HEK293 (cell line): ENCODE measurements around the gene TOMM34.
A peak's percentile ranks its signal among the peaks of the same experiment; 100 is the strongest.

Experiments used
- CTCF ChIA-PET: fragments of 350-600 bp; formaldehyde crosslinking; extraction: SDS; loops from one replicate; lab custom pipeline; 2021; ENCODE audit warnings: antibody characterized with exemption; lab: Yijun Ruan, JAX
- POLR2A ChIA-PET: fragments of 300-600 bp; formaldehyde crosslinking; extraction: SDS; loops from one replicate; lab custom pipeline; 2020; ENCODE audit warnings: antibody characterized with exemption, inconsistent platforms; lab: Yijun Ruan, JAX
- H3K27ac ChIP-seq: fragments of 200-500 bp; sonication (Bioruptor generic); 2 replicates; pipeline ENCODE4 v1.5.1; 2014; ENCODE audit warnings: low read depth, low read length, control low read depth, inconsistent platforms; ENCODE audit errors: extremely low read depth
- H3K36me3 ChIP-seq, 2 experiments: fragments of 200-500 bp in 1 of 2; sonication (Bioruptor generic) in 1 of 2; 1 replicate in 1 of 2; 2 replicates in 1 of 2; pipeline ENCODE4 v1.5.1; 2014 to 2017; ENCODE audit warnings: inconsistent platforms in 2 of 2, low read length in 2 of 2; ENCODE audit not compliant: control insufficient read depth in 2 of 2, insufficient read depth in 1 of 2
- H3K4me1 ChIP-seq: fragments of 200-500 bp; sonication (Bioruptor generic); 2 replicates; pipeline ENCODE4 v1.5.1; 2014; ENCODE audit warnings: mild to moderate bottlenecking, low read length, inconsistent platforms; ENCODE audit not compliant: control insufficient read depth, insufficient read depth
- H3K4me3 ChIP-seq: 2 replicates; pipeline ENCODE4 v1.5.1; 2011; ENCODE audit warnings: low read depth, mild to moderate bottlenecking, control low read depth, low read length, moderate library complexity
- H3K9me3 ChIP-seq: fragments of 200-500 bp; sonication (Bioruptor generic); 2 replicates; pipeline ENCODE4 v1.5.1; 2014; ENCODE audit warnings: low read depth, low read length, inconsistent platforms; ENCODE audit not compliant: control insufficient read depth, insufficient read depth
- GLIS2 ChIP-seq: fragments of 450-650 bp; formaldehyde crosslinking; IDR thresholded peaks from 2 replicates; pipeline ENCODE4 v1.5.1; 2016; ENCODE audit warnings: missing biosample characterization, missing genetic modification characterization
- IKZF3 ChIP-seq: fragments of 450-650 bp; IDR thresholded peaks from 2 replicates; pipeline ENCODE4 v1.5.0; 2018; ENCODE audit warnings: missing biosample characterization, mild to moderate bottlenecking, missing genetic modification characterization, moderate library complexity
- SCRT1 ChIP-seq: fragments of 450-650 bp; formaldehyde crosslinking; IDR thresholded peaks from 2 replicates; pipeline ENCODE4 v1.5.1; 2016; ENCODE audit warnings: missing biosample characterization, missing genetic modification characterization, borderline replicate concordance
- SP2 ChIP-seq: fragments of 450-650 bp; formaldehyde crosslinking; IDR thresholded peaks from 2 replicates; pipeline ENCODE4 v1.5.1; 2016; ENCODE audit warnings: missing biosample characterization, missing genetic modification characterization
- SP3 ChIP-seq: fragments of 450-650 bp; formaldehyde crosslinking; IDR thresholded peaks from 2 replicates; pipeline ENCODE4 v1.5.1; 2016; ENCODE audit warnings: missing biosample characterization, missing genetic modification characterization
- SP7 ChIP-seq: fragments of 450-650 bp; formaldehyde crosslinking; IDR thresholded peaks from 2 replicates; pipeline ENCODE4 v1.5.1; 2016; ENCODE audit warnings: missing biosample characterization, missing genetic modification characterization
- TSHZ1 ChIP-seq: fragments of 450-650 bp; formaldehyde crosslinking; IDR thresholded peaks from 2 replicates; pipeline ENCODE4 v1.5.1; 2016; ENCODE audit warnings: missing biosample characterization, missing genetic modification characterization, borderline replicate concordance
- ZBTB8A ChIP-seq: fragments of 450-650 bp; formaldehyde crosslinking; IDR thresholded peaks from 2 replicates; pipeline ENCODE4 v1.5.1; 2016; ENCODE audit warnings: missing biosample characterization, missing genetic modification characterization
- ZFP41 ChIP-seq: fragments of 450-650 bp; formaldehyde crosslinking; IDR thresholded peaks from 2 replicates; pipeline ENCODE4 v1.5.1; 2016; ENCODE audit warnings: missing biosample characterization, missing genetic modification characterization, borderline replicate concordance
- ZNF133 ChIP-seq: fragments of 450-650 bp; formaldehyde crosslinking; IDR thresholded peaks from 2 replicates; pipeline ENCODE4 v1.5.1; 2016; ENCODE audit warnings: missing biosample characterization, missing genetic modification characterization
- ZNF221 ChIP-seq: fragments of 450-650 bp; formaldehyde crosslinking; IDR thresholded peaks from 2 replicates; pipeline ENCODE4 v1.5.1; 2017; ENCODE audit warnings: missing biosample characterization, missing genetic modification characterization, borderline replicate concordance
- ZNF548 ChIP-seq: fragments of 450-650 bp; formaldehyde crosslinking; IDR thresholded peaks from 2 replicates; pipeline ENCODE4 v1.5.1; 2016; ENCODE audit warnings: missing biosample characterization, missing genetic modification characterization
- ZNF600 ChIP-seq: fragments of 450-650 bp; formaldehyde crosslinking; IDR thresholded peaks from 2 replicates; pipeline ENCODE4 v1.5.1; 2016; ENCODE audit warnings: missing biosample characterization, missing genetic modification characterization
- ZNF621 ChIP-seq: fragments of 450-650 bp; formaldehyde crosslinking; IDR thresholded peaks from 2 replicates; pipeline ENCODE4 v1.5.1; 2017; ENCODE audit warnings: missing biosample characterization, missing genetic modification characterization
- ZNF654 ChIP-seq: fragments of 450-650 bp; formaldehyde crosslinking; IDR thresholded peaks from 2 replicates; pipeline ENCODE4 v1.5.1; 2016; ENCODE audit warnings: low read depth, missing biosample characterization, missing genetic modification characterization
- ZNF692 ChIP-seq: fragments of 450-650 bp; formaldehyde crosslinking; IDR thresholded peaks from 2 replicates; pipeline ENCODE4 v1.5.1; 2016; ENCODE audit warnings: missing biosample characterization, missing genetic modification characterization
- ZNF707 ChIP-seq: fragments of 450-650 bp; formaldehyde crosslinking; IDR thresholded peaks from 2 replicates; pipeline ENCODE4 v1.5.1; 2016; ENCODE audit warnings: missing biosample characterization, missing genetic modification characterization
- ZNF785 ChIP-seq: fragments of 450-650 bp; formaldehyde crosslinking; IDR thresholded peaks from 2 replicates; pipeline ENCODE4 v1.5.1; 2016; ENCODE audit warnings: missing biosample characterization, missing genetic modification characterization
- ZNF792 ChIP-seq: fragments of 450-650 bp; formaldehyde crosslinking; IDR thresholded peaks from 2 replicates; pipeline ENCODE4 v1.5.1; 2016; ENCODE audit warnings: missing biosample characterization, missing genetic modification characterization

TOMM34 gene

GRCh38 chr20:44959082-44959637 is 1.0 kb downstream of the TOMM34 start (continued):
- no peak for TF ChIP-seq ZFP41 (tag by site-specific recombination)
- TF ChIP-seq ZNF221 (tag by site-specific recombination) = no peak
- TF ChIP-seq SP7 (tag by site-specific recombination) = peak; percentile 39; the same call in 1 of the 2 replicates
- no peak for TF ChIP-seq SP3 (tag by site-specific recombination)
- TF ChIP-seq ZNF621 (tag by site-specific recombination) = no peak
- no peak for TF ChIP-seq ZNF707 (tag by site-specific recombination)
- TF ChIP-seq ZNF548 (tag by site-specific recombination) = no peak
- TF ChIP-seq ZBTB8A (tag by site-specific recombination) = no peak
- no peak for TF ChIP-seq ZNF785
- no peak for TF ChIP-seq ZNF692 (tag by site-specific recombination)
- no peak for TF ChIP-seq SCRT1 (tag by site-specific recombination)
- TF ChIP-seq ZNF792 = no peak
- TF ChIP-seq SP2 = no peak
- TF ChIP-seq TSHZ1 (tag by site-specific recombination) = no peak
- peak; percentile 75; the same call in 1 of the 2 replicates for TF ChIP-seq ZNF133
- TF ChIP-seq, all 188 proteins: peak for 4

- ChIA-PET POLR2A (interaction anchor here (0.7 to 1.4 kb wide), 4 partner anchors 9 to 453 kb away, joined by 3 to 5 read pairs (median 3); no protein-coding TSS in a partner anchor), CTCF (interaction anchor here (0.5 to 2.0 kb wide), 3 partner anchors 137 to 231 kb away, joined by 4 to 8 read pairs (median 5); no protein-coding TSS in a partner anchor)
- H3K4me1 ChIP-seq = peaks cover 4% of the 10 kb centered on the region
- H3K4me3 ChIP-seq = no peak overlapping the region
- TF ChIP-seq ZNF600 (tag by site-specific recombination) (peak; percentile 34; the same call in 1 of the 2 replicates), ZNF692 (tag by site-specific recombination) (no peak), IKZF3 (tag by site-specific recombination) (no peak), GLIS2 (tag by site-specific recombination) (no peak), ZNF654 (tag by site-specific recombination) (no peak)
- H3K36me3 ChIP-seq = peaks cover 10 to 37% of the 10 kb centered on the region in 2 experiments; a peak in 2 of 3 replicates
- H3K27ac ChIP-seq = no peak overlapping the region
- no peaks in the 10 kb centered on the region for H3K9me3 ChIP-seq
These were observed 1.9 kb downstream of the TOMM34 start for GRCh38 chr20:44958276-44958675.
